ENCODE data around the gene FBLN2. TPM values are rescaled to one million over a fixed set of nuclear protein-coding genes. Genes with fewer than 3 reads are reported as not detected.

The FBLN2 gene
- total RNA-seq, 2 donors from 2014 or later = 10.5 to 24.1 TPM

DNA sequence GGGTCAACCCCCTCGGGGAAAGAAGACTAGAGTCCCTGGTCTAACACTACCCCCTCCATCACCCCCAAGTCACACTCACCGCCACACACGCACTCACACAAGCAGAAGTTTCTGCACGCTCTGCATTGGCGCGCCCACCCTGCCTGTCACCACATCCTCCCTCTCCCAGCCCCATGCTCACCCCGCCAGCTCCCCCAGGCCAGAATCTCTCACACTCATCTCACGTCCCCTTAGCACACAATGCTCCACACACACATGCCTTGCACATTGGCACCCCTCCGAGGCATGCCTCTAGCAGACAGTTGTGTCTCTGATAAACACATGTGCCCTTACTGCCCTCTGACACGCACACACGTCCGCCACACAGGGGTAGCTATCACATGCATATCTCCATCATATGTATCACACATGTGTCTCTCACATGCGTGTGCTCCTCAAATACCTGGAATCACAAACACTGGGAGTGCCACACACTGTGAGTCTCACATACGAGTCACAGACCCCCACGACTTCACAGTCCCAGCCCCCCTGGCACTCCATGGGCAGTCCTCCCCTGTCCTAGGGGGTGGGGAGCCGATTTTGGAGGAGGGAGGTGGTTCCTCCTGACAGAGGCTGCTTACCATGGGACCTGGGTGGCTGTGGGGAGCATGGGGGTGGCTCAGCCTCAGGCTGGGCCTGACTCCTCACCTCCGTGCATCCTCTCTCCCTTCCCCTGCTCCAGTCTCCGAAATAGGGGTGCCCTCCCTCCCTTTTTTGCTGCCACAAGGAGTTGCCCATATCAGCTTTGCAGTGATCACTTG, 898 bp downstream of the FBLN2 start:
- H3K27me3 ChIP-seq = peaks cover 8% of the 10 kb centered on the region

DNA sequence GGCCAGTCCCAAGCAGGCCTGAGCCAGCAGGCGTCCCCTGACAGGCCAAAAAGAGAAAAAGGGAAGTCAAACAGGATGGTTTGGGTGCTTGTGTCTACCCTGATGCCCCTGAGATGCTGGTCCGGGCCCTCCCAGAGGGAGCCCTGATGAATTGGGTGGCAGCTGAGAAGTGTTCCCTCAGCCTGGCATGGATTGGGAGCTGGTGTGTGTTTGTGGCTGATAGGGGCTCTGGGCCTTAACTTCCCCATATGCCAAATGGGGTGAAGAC, 1.4 kb downstream of the FBLN2 start:
- Histone ChIP-seq H3K4me3 (no peak overlapping the region), H3K9me3 (no peaks in the 10 kb centered on the region), H3K27ac (no peak overlapping the region), H3K36me3 (no peaks in the 10 kb centered on the region), H3K27me3 (peaks cover 8% of the 10 kb centered on the region), H3K4me1 (no peaks in the 10 kb centered on the region), H3K9ac (ENCODE audit: low read depth in 2 of 2, low read length in 2 of 2) (no peak overlapping the region)
- TF ChIP-seq, protein P1, sequence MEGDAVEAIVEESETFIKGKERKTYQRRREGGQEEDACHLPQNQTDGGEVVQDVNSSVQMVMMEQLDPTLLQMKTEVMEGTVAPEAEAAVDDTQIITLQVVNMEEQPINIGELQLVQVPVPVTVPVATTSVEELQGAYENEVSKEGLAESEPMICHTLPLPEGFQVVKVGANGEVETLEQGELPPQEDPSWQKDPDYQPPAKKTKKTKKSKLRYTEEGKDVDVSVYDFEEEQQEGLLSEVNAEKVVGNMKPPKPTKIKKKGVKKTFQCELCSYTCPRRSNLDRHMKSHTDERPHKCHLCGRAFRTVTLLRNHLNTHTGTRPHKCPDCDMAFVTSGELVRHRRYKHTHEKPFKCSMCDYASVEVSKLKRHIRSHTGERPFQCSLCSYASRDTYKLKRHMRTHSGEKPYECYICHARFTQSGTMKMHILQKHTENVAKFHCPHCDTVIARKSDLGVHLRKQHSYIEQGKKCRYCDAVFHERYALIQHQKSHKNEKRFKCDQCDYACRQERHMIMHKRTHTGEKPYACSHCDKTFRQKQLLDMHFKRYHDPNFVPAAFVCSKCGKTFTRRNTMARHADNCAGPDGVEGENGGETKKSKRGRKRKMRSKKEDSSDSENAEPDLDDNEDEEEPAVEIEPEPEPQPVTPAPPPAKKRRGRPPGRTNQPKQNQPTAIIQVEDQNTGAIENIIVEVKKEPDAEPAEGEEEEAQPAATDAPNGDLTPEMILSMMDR (IDR thresholded peaks at IDR 0.05) = no peak
- intact Hi-C loops (cut with DNase I) = no loop called here
- DNase-seq = no peak

More for the DNA sequence above, 898 bp downstream of the FBLN2 start:
- TF ChIP-seq, protein P1 (IDR thresholded peaks at IDR 0.05) = no peak
- H3K9me3 ChIP-seq = no peaks in the 10 kb centered on the region
- no peak overlapping the region for H3K9ac ChIP-seq (ENCODE audit: low read depth in 2 of 2, low read length in 2 of 2)
- no peaks in the 10 kb centered on the region for H3K36me3 ChIP-seq
- H3K27ac ChIP-seq = no peak overlapping the region
- intact Hi-C loops (cut with DNase I) = no loop called here
- no peaks in the 10 kb centered on the region for H3K4me1 ChIP-seq
- DNase-seq = no peak
- H3K4me3 ChIP-seq = no peak overlapping the region

DNA sequence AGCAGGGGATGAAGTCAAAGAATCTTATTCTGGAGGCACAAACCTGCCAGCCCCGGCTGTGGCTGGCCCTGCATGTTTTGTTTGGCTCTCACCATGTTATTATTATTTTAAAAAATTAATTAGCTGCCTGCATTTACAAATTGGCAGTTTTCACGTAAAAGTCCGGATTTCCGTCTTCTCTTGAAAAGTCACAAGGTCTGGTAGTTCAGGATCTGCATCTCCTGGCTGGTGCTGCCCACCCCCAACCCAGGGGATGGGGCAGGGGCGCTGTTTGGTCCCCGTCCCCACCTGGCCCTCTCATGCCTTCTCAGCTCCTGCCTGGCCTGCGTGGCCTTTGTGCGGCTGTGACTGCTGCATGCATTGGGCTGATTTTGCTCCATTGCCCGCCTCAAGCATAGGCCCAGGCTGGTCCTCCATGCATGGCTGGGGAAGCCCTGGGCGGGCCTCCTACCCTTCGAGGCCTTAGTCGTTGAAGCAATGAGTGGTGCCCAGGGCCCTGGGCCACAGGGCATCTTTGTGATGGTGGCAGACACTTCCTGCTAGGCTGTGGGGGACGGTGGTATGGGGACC, 2.0 kb downstream of the FBLN2 start:
- H3K9ac ChIP-seq (ENCODE audit: low read depth in 2 of 2, low read length in 2 of 2) = no peak overlapping the region
- TF ChIP-seq, protein P1 (IDR thresholded peaks at IDR 0.05) = no peak
- no peak for DNase-seq
- no peaks in the 10 kb centered on the region for H3K4me1 ChIP-seq
- H3K27me3 ChIP-seq = peaks cover 8% of the 10 kb centered on the region
- intact Hi-C loops (cut with DNase I) = no loop called here
- no peaks in the 10 kb centered on the region for H3K36me3 ChIP-seq
- H3K27ac ChIP-seq = no peak overlapping the region
- H3K4me3 ChIP-seq = no peak overlapping the region
- no peaks in the 10 kb centered on the region for H3K9me3 ChIP-seq

- TF ChIP-seq, protein P1 (IDR thresholded peaks at IDR 0.05) = no peak
- intact Hi-C loops (cut with DNase I) = no loop called here
- Histone ChIP-seq H3K27me3 (peaks cover 7% of the 10 kb centered on the region), H3K4me1 (no peaks in the 10 kb centered on the region), H3K9ac (ENCODE audit: low read depth in 2 of 2, low read length in 2 of 2) (no peak overlapping the region), H3K36me3 (no peaks in the 10 kb centered on the region), H3K27ac (no peak overlapping the region), H3K4me3 (no peak overlapping the region), H3K9me3 (no peaks in the 10 kb centered on the region)
- no peak for DNase-seq
These were observed 4.1 kb downstream of the FBLN2 start for GRCh38 chr3:13552857-13553652.

DNA sequence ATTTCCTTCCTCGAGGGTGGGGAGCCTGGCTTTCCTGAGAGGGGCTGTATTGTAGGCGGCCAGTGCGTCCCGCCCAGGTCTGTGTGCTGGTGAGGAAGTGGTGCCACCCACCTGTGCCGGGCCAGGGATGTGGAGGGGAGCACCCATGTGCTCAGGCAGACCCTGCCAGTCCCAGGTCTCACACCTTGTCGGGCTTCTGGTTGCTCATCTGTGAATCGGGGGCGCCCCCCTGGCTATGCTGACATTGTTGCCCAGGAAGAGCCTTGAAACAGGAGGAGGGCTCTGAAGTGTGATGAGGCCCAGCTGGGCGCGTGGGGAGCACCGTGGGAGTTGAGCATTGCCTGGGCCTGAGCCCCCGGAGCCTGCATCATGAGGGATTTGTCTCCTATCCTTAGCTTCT, 4.8 kb downstream of the FBLN2 start:
- TF ChIP-seq, protein P1 (IDR thresholded peaks at IDR 0.05) = no peak
- DNase-seq = no peak
- no peaks in the 10 kb centered on the region for H3K9me3 ChIP-seq
- H3K9ac ChIP-seq (ENCODE audit: low read depth in 2 of 2, low read length in 2 of 2) = no peak overlapping the region
- no peak overlapping the region for H3K4me3 ChIP-seq
- H3K27me3 ChIP-seq = peaks cover under 1% of the 10 kb centered on the region
- intact Hi-C loops (cut with DNase I) = no loop called here
- no peaks in the 10 kb centered on the region for H3K4me1 ChIP-seq
- no peaks in the 10 kb centered on the region for H3K36me3 ChIP-seq
- no peak overlapping the region for H3K27ac ChIP-seq
